GM03348 (cell line): Measurements from ENCODE around the gene ATG14.
A peak's percentile ranks its signal among the peaks of the same experiment; 100 is the strongest.
"Not testable (repeated sequence)": the region's sequence is repeated elsewhere in the genome, so short reads cannot be mapped to it uniquely, and the experiment has no call there.

Experiments
- DNase-seq: peaks from one replicate; pipeline ENCODE4 v3.0.0; 2012; ENCODE audit warnings: low spot score

ATG14 gene

DNA sequence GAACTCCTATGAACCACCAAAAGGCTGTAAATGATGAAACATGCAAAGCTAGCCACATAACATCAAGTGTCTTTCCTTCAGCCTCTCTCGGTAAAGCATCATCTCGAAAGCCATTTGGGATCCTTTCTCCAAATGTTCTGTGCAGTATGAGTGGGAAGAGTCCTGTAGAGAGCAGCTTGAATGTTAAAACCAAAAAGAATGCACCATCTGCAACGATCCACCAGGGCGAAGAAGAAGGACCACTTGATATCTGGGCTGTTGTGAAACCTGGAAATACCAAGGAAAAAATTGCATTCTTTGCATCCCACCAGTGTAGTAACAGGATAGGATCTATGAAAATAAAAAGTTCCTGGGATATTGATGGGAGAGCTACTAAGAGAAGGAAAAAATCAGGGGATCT lies 61.2 kb downstream of the ATG14 start:
- no peak for DNase-seq

DNA sequence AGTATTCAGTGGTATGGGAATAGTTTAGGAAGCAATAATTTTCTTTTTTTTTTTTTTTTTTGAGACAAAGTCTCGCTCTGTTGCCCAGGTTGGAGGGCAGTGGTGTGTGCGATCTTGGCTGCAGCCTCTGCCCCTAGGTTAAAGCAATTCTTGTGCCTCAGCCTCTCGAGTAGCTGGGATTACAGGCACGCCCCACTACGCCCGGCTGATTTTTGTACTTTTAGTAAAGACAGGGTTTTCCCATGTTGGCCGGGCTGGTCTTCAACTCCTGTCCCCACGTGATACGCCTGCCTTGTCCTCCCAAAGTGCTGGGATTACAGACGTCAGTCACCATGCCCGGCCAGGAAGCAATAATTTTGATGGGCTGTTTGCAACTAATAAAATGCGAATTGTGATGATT lies 62.1 kb downstream of the ATG14 start:
- DNase-seq: no peak

DNA sequence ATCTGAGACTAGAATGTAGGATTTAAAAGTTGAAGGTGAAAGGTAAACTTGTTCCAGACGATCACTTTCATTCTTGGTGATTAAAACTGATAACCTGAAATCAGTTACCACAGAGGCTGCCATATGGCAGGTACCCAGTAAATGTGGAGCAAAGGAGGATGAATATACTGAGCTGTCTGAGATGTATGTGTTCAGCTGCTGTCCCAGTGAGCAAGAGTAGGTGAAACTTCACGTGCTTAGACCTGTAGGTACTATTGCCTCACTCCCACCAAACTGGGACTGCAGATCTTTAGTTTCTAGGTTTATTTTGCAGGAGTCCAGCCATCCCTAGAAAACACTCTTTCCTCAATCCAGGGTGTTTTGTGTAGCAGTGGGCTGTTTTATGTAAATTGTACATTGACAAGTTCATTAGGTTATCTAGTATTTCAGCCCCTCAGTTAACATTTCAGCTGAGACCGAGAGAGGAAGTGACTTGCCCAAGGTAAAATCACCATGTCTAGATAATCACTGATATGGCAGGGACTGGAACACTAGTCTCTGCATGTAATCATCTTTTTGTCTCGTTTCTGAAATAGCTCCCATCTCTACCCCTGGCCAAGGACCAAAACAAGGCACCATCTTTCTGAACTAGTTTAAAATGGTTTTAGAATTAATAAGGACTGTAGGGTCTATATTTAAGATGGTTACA lies 62.7 kb downstream of the ATG14 start:
- no peak for DNase-seq

DNA sequence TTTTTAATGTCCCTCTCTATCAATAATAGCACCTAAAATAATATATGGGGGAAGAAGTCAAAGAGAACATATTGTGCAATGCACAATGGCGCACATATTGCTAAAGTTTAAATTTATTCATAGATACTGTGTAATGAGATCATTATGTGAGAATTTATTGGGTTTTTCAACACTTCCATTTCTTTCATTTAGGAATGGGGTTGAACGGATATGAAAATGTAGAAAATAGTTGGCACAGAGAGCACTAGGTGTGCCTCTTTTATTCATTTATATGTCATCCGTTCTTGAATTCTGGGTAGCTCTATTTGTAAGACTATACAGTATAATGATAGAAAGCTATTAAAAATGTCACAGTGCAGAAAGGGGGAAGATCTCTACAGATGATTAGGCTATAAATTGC lies 63.9 kb downstream of the ATG14 start:
- no peak for DNase-seq

DNA sequence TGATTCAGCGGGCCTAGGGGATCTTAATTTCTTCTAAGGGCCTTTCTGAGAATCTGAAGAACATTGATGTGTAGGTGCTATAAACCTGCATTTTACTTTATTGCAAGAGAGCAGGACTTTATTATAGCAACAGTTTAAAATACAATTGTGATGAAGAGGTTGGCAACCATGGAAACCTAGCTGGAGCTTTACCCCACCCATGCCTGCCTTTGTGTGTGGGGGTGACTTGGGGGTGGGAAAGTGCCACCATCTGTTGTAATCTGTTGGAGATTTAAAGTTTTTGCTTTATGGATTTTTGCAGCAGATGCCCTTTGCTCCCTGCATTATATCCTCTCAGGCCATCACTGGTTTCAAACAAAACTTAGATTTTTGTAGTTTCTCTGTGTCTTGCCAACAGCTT lies 64.6 kb downstream of the ATG14 start:
- no peak for DNase-seq

DNA sequence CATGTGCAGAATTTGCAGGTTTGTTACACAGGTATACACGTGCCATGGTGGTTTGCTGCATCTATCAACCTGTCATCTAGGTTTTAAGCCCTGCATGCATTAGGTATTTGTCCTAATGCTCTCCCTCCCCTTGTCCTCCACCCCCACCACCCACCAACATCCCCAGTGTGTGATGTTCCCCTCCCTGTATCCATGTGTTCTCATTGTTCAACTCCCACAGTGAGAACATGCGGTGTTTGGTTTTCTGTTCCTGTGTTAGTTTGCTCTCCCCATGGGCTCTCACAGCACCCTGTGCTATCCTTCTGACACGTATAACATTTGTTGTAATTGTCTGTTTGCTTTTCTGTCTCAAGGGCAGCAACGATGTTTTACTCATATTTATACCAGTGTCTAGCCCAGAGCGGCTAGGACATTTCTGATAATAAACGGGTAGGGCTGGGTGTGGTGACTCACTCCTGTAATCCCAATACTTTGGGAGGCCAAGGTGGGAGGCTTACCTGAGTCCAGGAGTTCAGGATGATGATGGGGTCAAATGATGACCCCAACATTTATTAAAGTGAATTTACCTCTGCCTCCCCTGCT lies 67.0 kb downstream of the ATG14 start:
- not testable (repeated sequence) for DNase-seq

DNA sequence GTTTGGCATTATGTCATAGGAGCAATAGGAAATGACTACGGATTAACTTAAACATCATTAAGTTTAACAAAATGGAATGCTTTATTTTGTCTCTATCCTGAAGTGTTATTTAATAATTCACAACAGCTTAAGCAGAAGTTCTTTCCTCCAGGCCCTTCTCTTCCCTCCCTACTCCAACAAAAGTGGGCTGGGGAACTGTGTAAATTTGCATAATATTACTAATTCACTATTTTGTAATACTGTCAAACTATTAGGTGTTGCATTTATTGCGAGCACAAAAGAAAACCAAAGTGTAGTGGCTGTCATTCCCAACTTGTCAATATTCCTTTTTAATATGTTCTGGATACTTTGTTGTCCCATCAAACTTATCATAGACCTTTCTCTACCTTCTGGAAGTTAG lies 69.8 kb downstream of the ATG14 start:
- no peak for DNase-seq

DNA sequence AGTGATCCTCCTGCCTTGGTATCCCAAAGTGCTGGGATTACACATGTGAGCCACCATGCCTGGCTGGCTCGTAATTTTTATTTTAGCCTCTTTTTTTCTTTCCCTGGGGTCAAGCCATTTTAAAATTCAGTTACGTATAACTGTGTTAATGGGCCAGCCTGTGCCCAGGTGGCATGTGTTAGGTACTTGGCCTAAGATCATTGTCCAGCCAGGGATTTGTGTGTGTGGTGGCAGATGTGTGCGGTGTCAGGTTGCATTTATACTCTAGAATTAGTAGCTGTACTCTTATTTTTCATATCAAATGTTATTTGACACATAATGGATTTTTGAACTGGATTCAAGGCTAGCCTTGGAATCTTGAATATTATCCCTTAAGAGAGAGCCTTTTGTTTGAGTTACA lies 71.1 kb downstream of the ATG14 start:
- no peak for DNase-seq

DNA sequence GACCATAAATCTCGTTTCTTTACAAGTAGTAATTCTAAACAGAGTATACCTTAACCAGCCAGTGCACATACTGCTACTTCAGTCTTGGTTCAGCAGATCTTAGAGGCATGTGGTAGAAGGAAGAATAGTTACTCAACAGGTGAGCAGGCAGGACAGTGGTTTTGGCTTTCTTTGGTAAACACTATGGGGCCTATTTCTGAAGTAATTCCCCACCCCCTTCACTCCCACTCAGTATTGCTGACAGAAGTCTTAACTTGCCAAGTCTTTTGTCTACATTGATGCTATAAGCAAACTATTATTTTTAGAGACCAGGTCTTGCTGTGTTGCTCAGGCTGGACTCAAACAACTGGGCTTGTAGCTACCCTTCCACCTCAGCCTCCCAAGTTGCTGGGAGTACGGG lies 71.9 kb downstream of the ATG14 start:
- no peak for DNase-seq

DNA sequence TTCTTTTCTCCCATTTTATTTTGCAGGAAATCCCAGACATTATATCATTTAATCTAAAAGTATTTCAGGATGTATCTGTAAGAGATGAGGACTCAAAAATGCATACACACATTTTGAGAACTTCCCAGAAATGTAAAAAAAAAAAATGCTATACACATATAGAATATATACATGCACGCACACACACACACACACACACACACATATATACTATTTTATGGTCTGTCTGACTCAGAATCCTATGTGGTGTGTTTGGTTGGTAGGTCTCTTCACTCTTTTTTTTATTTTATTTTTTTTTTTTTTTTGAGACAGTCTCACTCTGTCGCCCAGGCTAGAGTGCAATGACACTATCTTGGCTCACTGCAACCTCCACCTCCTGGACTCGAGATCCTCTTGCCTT lies 74.9 kb downstream of the ATG14 start:
- DNase-seq: no peak

DNA sequence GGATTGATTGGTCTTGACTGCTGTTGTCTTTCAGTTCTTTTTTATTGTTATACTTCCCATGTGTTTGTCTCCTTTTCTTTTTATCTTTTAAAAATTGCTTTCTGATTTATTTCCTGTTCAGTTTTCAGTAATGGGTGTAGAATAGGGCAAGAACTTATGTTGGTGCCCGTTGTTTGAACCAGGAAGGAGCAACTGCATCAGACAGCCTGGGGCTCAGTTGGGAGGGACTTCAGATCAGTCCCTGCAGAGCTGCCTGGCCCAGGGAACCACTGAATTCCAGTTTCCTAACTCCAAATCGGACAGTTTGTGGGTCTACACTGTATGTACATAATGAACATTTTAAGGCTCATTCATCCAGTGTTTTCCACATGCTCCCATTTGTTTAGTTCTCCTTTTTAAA lies 75.5 kb downstream of the ATG14 start:
- peak; percentile 23 for DNase-seq

DNA sequence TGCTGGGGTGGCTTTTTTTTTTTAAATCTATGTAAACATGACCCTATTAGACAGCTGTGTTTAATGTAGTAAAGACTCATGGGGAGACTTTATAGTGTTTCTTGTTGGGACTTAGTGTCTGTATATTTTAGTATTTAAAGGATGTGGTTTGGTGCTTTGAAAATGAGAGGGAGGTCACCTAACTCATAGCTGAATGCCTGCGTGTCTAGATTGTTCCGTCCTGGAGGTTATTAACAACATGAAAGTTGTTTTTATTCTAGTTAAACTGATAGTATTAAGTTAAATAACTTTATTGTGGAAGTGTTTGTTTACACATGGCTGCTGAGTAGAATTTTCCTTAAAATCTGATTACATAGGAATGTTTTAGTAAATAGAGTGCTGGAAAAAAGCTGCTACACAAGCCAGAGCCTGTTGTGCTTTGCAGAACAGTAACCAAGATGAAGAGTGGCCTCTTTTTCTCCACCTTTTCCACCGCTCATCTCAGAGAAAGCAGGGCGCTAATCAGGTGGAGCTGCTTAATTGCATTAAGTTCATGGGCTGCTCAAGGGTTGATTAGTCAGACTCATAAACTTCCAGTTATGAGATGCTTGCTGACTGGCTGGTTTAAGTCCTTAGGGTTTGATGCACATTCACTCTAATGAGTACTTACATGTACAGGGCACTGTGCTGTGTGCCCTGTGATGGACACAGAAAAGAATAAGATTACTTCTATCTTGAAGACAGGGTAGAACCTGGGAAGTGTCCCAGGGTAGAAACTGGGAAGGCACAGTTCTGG lies 77.7 kb downstream of the ATG14 start:
- no peak for DNase-seq

DNA sequence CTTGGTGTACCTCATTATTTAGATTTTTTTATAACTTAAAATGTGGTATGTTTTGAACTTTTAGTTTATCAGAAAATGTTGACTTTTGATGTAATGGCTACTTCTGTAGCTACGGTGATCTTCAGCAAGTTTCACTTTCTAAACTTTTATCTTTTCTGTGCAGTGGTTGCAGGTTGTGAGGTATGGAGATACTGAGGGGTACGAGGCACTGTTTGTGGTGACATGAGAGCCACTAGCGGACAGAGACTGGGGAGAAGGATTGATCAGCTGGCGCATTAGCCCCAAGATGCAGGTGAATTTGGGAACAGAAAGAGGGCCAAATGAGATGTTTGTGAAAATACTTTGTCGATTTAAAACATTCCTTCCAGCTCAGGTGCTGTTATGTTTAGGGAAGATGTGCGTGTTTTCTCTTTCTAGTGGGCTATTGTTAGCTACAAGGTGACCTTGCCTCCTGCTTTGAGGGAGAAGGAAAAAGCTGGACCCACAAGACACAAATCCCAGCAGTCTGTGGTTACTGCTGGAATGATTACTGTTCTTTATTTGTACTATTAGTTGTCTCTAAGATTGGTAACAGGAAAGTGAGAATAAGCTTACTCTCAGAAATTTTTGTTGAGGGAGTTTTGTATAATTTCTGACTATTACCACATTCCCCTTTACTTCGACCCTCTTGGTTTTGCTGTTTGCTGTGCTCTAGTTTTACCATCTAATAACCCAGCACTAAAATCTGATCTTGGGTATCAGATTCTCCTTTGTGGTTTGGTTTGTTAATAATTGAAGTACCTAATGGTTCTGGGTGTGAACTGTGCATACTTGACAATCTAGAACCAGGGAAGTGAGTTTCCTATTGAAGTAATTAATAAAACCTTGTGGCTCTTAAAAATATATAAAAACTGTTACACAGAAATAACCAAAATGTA lies 78.7 kb downstream of the ATG14 start:
- no peak for DNase-seq

DNA sequence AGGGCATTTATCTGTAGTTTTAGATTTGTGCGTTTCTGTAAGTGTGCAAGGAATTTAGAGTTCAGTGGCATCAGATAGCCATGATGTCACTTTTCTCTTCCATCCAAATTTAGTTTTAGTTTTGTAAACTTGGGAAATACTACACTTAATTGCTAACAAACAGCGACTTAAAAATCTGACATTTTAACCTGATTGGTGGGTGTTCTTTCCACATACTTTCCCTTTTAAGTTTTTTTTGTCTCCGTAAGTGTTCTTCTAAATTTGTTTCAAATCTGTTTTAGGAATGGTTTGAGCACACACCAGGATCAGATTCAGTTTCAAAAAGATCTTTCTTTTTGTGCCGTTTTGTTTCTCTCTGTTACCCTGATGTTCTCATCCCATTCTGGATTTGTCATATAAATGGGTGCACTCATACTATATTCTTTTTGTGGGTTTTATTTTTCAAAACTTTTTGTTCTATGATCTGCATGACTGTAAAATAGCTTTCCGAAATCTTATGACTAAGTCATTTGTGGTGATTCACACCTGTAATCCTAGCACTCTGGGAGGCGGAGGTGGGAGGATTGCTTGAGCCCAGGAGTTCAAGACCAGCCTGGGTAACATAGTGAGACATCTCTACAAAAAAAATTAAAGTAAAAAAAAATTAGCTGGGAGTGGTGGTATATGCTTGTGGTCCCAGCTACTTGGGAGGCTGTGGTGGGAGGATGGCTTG lies 81.5 kb downstream of the ATG14 start:
- no peak for DNase-seq

DNA sequence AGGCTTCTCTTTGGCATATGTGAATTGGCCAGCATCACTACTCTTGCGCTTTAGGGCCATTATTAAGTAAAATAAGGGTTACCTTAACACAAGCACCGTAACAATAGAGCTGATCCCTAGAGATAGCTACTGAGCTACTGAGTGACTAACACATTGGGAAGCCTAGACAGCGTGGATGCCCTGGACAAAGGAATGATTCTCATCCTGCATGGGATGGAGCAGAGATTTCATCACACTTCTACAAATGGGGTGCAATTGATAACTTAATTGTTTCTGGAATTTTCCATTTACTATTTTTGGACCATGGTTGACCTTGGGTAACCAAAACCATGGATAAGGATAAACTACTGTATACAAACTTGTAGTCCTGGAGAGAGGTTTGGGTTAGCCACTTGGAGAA lies 83.3 kb downstream of the ATG14 start:
- peak; percentile 36 for DNase-seq

DNA sequence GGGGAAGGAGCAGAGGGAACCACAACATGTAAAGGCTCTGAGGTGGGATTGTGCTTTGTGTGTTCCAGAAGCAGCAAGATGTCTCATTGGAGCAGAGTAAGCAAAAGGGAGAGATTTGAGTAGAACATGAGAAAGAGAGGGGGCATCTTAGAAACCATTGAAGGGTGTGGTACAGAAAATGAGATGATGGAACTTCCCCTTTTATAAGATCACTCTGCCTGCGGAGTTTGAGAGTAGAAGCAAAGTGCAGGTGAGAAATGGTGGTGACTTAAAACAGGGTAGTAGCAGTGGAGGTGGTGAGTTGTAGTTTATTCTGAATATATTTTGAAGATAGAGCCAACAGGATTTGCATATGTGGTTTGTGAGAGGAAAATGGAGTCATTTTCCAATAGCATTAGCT lies 84.5 kb downstream of the ATG14 start:
- DNase-seq: no peak

DNA sequence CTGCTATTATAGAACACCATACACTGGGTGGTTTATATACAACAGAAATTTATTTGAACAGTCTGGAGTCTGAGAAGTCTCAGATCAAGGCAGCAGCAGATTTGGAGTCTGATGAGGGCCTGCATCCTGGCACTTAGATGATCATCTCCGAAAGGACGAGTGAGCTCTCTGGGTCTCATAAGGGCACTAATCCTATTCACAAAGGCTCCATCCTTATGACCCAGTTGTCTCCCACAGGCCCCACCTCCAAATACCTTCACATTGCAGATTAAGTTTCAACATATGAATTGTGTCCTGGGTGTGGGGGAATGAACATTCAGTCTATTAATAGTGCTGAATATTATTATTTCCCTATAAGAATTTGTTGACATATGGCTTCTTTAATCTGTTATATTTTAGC lies 86.8 kb downstream of the ATG14 start:
- DNase-seq: no peak

DNA sequence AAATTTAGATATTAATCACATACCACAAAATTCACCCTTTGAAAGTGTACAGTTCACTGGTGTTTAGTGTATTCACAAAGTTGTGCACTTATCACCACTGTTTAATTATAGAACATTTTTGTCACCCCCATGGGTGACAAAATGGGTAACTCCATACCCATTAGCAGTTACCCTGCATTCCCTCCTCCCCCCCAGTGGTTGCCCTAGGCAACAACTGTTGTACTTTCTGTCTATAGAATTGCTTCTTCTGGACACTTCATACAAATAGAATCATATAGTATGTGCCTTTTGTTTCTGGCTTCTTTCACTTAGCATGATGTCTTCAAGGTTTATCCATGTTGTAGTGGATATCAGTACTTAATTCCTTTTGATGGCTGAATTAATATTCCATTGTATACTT lies 87.7 kb downstream of the ATG14 start:
- DNase-seq: no peak

DNA sequence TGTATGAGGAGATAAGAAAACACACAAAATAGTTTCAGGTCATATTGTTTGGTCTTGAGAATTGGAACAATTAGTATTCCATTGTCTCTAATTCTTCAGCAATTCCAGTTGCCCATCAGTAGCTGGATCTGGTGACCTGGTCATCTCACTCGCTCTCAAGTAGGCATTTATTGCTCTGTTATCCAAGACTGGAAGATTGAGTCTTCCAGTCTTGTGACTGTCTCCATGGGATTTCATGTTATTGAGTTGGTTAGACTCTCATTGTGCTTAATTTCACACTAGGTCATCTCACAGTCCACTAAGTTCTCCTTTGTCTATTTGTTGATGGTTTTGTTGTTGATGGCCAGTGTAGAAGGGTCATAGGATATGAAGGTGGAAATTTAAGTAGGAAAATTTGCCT lies 92.9 kb downstream of the ATG14 start:
- no peak for DNase-seq

DNA sequence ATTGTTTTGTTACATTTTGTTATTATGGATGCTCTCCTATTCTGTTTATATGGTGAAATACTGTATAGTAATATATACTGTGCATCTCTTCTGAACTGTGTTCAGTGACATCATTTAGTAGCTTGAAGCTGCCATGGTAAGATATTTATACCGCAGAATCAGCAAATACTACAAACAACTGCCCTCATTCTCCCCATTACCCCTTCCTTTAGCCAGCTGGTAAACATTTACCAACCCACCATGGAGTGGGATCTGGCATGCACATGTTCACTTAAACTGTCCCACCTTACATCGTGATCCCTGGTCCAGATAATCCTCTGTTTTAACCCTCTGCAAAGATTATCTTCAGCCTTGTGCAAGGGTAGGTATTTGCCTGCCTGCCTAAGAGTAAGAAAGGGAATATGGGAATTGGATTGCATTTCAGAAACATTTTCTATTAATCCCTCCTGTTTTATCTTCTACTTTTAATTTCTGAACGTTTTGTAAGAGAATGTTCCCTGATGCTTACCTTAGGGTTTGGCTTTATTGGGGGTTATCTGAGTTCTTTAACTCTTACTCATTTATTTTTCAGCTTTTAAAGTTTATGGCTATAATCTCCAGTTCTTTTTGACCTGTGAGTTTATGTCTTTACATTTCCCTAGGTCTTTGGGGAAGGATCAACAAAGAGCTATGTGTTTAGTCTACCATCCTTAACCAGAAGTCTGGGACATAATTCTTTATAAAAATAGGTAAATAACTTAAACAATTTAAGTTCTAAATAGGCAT lies 93.9 kb downstream of the ATG14 start:
- no peak for DNase-seq

DNA sequence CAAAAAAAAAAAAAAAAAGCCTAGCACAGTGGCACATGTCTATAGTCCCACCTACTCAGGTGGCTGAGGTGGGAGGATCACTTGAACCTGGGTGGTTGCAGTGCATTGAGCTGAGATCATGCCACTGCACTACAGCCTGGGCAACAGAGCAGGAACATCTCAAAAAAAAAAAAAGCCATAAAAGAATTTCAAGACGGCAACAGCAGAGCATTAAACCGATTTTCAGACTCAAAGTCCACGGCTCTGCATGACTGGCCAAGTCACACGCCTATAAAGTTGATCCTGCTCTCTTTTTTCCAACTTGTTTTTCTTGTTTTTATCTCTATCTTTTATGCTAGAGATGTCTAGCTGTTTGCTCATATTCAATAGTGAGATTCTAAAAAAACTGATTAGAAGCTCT lies 95.1 kb downstream of the ATG14 start:
- no peak for DNase-seq
